NCI-H1930 (cell line): ENCODE results near the gene FCHO1.

Experiments used
- DNase-seq, 2 experiments: peaks; one replicate each; lab custom pipeline; 2025; lab: John Stamatoyannopoulos, UW

FCHO1 gene

DNA sequence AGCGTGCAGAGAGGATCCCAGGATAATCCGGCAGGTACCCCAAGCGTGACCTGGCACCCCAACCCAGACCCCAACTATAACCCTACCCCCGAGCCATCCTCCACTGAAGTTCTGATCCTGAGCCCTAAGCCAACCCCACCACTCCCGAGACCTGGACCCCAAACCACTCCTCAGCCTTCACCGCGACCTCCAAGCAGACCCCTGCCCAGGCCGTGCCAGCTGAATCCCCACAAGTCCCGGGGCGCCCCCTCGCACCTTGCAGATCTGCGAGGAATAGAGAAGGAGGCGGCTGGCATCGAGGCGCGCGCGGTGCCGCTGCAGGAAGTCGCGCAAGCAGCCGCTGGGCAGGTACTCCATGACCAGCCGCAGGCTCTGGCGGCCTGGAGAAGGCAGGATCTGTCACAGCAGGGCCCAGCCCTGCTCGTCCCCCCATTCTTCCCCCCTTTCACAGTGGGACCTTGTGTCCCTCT is 80.2 kb downstream of the FCHO1 start:
- no peak for DNase-seq

DNA sequence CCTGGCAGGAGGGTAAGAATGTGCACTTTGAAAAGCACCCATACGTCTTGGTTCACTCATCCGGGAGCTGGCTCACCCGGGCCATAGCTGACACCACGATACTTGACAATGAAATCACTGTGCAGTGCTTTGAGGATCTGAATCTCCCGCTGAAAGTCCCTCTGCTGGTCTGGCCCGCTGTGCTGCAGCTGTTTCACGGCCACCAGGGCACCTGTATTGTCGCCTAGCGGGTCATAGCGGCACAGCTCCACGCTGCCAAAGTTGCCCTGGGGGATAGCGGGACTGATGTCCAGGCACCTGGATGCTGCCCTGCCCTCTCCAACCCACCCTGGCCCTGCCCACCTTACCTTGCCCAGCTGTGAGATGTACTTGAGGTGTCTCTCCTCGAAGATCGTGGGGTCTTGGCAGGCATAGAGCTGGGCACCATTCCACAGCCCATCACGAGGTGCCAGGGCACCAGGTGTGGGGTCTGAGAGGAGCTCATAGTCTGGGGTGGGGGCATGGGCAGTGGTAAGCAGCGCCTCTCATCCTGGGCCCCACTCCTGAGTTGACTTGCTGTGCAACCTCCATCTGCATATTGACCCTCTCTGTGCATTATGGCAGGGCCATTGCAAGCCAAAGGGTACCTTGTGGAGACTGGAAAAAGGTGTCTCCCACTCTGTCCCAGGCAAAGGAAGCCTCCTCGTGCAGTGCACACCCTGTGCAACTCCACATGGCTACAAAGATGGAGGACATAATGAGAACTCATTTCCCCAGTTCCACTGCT is 81.3 kb downstream of the FCHO1 start:
- DNase-seq: no peak

DNA sequence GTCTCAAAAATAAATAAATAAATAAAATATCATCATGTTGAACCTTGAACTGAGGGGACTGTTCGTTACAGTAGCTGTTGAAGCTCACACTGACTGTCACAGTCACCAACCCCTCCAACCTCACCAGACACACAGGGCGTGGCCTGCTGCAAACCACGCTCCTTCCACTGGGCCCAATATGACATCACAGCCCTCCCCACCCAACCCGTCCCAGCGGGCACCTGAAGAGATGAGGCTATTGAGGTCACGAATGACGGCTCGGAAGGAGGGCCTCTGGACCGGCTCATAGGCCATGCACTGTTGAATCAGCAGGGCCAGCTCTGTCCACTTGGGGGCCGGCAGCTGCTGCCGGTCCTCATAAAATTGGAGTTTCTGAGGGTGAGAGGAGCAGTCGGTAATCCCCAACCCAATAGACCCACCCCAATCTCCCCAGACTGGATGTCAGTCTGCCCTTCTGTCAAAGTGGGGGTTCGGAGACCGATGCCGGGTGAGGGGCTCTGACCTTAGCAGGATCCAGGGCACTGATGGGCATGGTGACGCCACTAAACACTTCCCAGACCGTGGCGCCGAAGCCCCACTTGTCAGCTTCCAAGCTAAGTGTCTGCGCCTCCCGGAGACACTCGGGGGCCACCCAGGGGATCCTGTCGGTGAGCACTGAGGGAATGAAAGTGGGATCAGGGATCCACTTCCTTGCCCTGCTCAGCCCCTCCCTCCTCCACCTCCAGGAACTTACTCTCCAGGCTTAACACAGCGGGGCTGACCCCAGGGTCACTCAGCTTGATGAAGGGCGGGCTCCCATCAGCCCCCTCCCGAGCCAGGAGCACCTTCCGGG is 83.3 kb downstream of the FCHO1 start:
- no peak for DNase-seq

DNA sequence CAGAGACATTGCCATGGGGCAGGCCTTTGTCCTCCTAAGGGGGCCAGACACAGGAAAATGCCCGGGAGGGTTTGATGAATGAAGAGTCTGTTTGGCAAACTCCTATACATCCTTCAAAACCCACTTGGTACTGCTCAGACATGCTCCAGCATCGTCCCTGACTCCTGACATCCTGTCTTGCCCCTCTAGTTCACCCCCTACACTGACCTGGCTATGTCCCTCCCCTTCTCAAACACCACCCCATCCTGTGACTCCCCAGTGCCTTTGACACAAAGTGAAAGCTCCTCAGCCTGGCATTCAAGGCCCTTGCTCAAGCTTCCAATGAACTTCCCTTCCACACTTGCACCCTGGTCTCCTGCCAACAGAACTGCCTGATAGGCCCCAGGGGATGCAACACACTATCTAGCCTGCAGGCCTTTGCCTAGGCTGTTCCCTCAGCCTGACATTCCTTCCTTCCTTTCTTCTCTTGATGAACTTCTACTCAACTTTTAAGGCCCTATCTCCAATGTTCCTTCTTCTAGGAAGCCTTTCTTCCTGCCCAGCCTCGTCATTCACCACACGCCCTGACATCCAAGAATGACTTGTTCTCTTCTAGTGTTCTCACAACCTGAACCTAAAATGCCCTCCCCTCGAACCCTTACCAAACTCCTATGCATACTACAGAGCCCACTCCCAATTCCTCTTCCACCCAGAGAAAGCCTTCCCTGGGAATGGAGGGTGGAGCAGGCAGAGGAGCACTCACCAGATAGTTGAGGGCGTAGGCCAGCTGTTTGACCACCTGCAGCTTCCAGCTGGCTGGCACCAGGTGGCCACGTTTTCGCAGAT is 84.1 kb downstream of the FCHO1 start:
- DNase-seq: no peak

DNA sequence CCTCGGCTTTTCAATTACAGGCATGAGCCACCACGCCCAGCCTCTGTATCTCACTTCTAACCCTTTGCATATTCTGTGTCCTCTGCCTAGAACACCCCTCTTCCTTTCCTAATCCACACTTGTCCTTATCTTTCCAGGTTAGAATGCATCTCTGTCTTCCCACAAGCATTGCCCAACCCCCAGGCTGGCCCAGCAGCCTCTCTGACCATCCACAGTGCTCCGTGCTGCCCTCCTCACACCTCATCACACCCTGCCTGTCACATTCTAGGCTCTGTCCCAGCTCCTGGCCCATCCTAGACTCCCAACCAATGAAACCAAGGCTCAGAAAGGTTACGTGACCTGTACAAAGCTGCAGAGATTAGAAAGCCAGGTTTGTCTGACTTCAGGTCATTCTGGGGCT is 85.3 kb downstream of the FCHO1 start:
- no peak for DNase-seq

DNA sequence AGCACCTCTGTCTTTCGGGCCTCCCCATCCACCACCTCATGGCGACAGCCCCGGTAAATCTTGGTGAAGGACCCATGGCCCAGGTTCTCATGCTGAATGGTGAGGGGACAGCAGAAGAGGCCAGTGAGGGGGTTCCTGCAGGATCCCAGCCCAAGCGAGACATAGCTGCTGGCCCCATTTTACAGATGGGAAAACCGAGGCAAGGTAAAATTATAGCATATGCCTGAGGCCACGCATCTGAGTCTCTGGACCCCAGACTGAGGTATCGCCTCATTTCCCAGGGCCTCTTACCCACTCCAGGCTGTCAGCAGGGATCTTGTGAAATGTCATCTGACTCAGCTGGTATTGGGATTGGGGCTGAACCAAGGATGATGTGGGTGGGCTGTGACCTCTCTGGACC is 86.7 kb downstream of the FCHO1 start:
- no peak for DNase-seq
